GM23338 (cell line): Measurements from ENCODE around the gene P3R3URF.

Experiments used
- CTCF ChIP-seq, 2 experiments: fragments of 200-600 bp in 1 of 2; sonication (generic) in 1 of 2; conservative IDR thresholded peaks; 2 replicates each; pipeline versions ENCODE4 v1.5.1 to v1.6.1; 2016 to 2017; ENCODE audit warnings: antibody characterized with exemption in 2 of 2, low read depth in 2 of 2, mild to moderate bottlenecking in 2 of 2, moderate library complexity in 1 of 2
- ETS1 ChIP-seq: IDR thresholded peaks from 2 replicates; pipeline ENCODE4 v1.6.1; 2016; ENCODE audit warnings: antibody characterized with exemption

GRCh38 chr1:46173361-46173856 lies 2.9 kb downstream of the P3R3URF start:
- TF ChIP-seq CTCF (conservative IDR thresholded peaks at IDR 0.05; ENCODE audit: low read depth in 2 of 2) (peak in 1 of 2 experiments; percentile 51; a peak in 2 of 4 replicates), ETS1 (no peak)
